GM12891 (cell line): Measurements from ENCODE around the gene PTCD3.

Experiments
- POLR2A ChIP-seq: IDR thresholded peaks from 2 replicates; pipeline ENCODE4 v1.6.1; 2011; ENCODE audit warnings: low read depth, low read length, control low read depth
- POLR2AphosphoS5 ChIP-seq: IDR thresholded peaks from 2 replicates; pipeline ENCODE4 v1.6.1; 2011; ENCODE audit warnings: low read depth, low read length, control low read depth
- POU2F2 ChIP-seq: IDR thresholded peaks from 2 replicates; pipeline ENCODE4 v1.6.1; 2011; ENCODE audit warnings: low read depth, mild to moderate bottlenecking, control low read depth, low read length, moderate library complexity
- SPI1 ChIP-seq: IDR thresholded peaks from 2 replicates; pipeline ENCODE4 v1.6.1; 2011; ENCODE audit warnings: low read depth, low read length, control low read depth
- TAF1 ChIP-seq: IDR thresholded peaks from 2 replicates; pipeline ENCODE4 v1.6.1; 2011; ENCODE audit warnings: low read depth, low read length, control low read depth

DNA sequence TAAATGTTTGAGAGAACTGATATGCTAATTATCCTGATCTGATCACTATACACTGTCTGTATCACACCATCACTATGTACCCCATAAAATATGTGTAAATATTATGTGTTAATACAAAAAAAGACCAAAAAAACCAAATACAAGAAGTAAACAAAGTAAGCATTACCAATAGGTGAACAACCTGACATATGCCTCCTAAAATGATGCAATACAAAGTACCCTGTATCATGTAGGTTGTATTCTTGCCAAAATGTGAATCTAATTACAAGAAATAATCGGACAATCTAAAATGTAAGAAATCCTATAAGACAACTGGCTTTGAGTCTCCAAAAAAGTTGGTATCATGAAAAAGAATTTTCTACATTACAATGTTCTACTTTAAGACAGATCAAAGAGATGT lies 8.1 kb upstream of the PTCD3 start:
- TF ChIP-seq POLR2AphosphoS5 (no peak), POLR2A (no peak), SPI1 (no peak), POU2F2 (no peak), TAF1 (no peak)
